Liver (tissue), 9 donors: ENCODE data around the gene ETF1. TPM values are rescaled to one million over a fixed set of nuclear protein-coding genes. Genes with fewer than 3 reads are reported as not detected.

Experiments
- DNase-seq: peaks from one replicate; pipeline ENCODE4 v3.0.0-alpha.2; 2017; ENCODE audit warnings: low spot score
- H3K27ac ChIP-seq, 2 donors: one replicate each; pipeline ENCODE4 v1.7.0; 2013; ENCODE audit warnings: inconsistent platforms in 2 of 2, low read length in 2 of 2, control low read depth in 1 of 2, low read depth in 1 of 2, mild to moderate bottlenecking in 1 of 2
- H3K27me3 ChIP-seq, 4 donors: one replicate each; pipeline versions ENCODE4 v1.6.1 to v1.7.0; 2013; ENCODE audit warnings: low read length in 3 of 4, inconsistent platforms in 1 of 4, mild to moderate bottlenecking in 1 of 4, moderate library complexity in 1 of 4; ENCODE audit not compliant: control insufficient read depth in 4 of 4, insufficient read depth in 4 of 4
- H3K36me3 ChIP-seq, 4 donors: one replicate each; pipeline versions ENCODE4 v1.6.1 to v1.7.0; 2013; ENCODE audit warnings: low read length in 3 of 4, mild to moderate bottlenecking in 3 of 4, low read depth in 1 of 4, moderate library complexity in 1 of 4; ENCODE audit not compliant: control insufficient read depth in 4 of 4, insufficient read depth in 3 of 4
- H3K4me1 ChIP-seq, 4 donors: one replicate each; pipeline versions ENCODE4 v1.6.1 to v1.7.0; 2013; ENCODE audit warnings: low read length in 3 of 4, mild to moderate bottlenecking in 3 of 4, moderate library complexity in 1 of 4; ENCODE audit not compliant: control insufficient read depth in 4 of 4, insufficient read depth in 4 of 4
- H3K4me3 ChIP-seq, 3 donors: one replicate each; pipeline versions ENCODE4 v1.6.1 to v1.7.0; 2013; ENCODE audit warnings: low read length in 3 of 3, control low read depth in 1 of 3, low read depth in 1 of 3, mild to moderate bottlenecking in 1 of 3
- H3K9ac ChIP-seq, 2 donors: one replicate each; pipeline ENCODE4 v1.7.0; 2013; ENCODE audit warnings: low read length in 2 of 2, mild to moderate bottlenecking in 2 of 2, moderate library complexity in 2 of 2, control low read depth in 1 of 2, low read depth in 1 of 2
- H3K9me3 ChIP-seq, 4 donors: one replicate each; pipeline versions ENCODE4 v1.6.1 to v1.7.0; 2013; ENCODE audit warnings: low read length in 3 of 4; ENCODE audit not compliant: control insufficient read depth in 4 of 4
- ATF3 ChIP-seq: IDR thresholded peaks from 2 replicates; pipeline ENCODE4 v1.6.1; 2016; ENCODE audit warnings: antibody characterized with exemption
- CTCF ChIP-seq: fragments of 150-350 bp; IDR thresholded peaks from 2 replicates; pipeline ENCODE4 v1.5.1; 2017; ENCODE audit warnings: improper control_type of control experiment, low read depth, low read length; ENCODE audit not compliant: missing input control
- EGR1 ChIP-seq, 2 donors: IDR thresholded peaks; 2 replicates each; pipeline ENCODE4 v1.6.1; 2016 to 2018; ENCODE audit warnings: antibody characterized with exemption in 2 of 2, low read depth in 2 of 2
- FOXA1 ChIP-seq: IDR thresholded peaks from 2 replicates; pipeline ENCODE4 v1.6.1; 2016; ENCODE audit warnings: antibody characterized with exemption
- FOXA2 ChIP-seq: IDR thresholded peaks from 2 replicates; pipeline ENCODE4 v1.6.1; 2016; ENCODE audit warnings: antibody characterized with exemption
- GABPA ChIP-seq, 2 donors: IDR thresholded peaks in 1 of 2; conservative IDR thresholded peaks in 1 of 2; 2 replicates each; pipeline ENCODE4 v1.6.1; 2016; ENCODE audit warnings: antibody characterized with exemption in 2 of 2, mild to moderate bottlenecking in 1 of 2, moderate library complexity in 1 of 2
- HNF4A ChIP-seq, 2 donors: conservative IDR thresholded peaks; 2 replicates each; pipeline ENCODE4 v1.6.1; 2016; ENCODE audit warnings: antibody characterized with exemption in 2 of 2, mild to moderate bottlenecking in 2 of 2
- HNF4G ChIP-seq: IDR thresholded peaks from 2 replicates; pipeline ENCODE4 v1.6.1; 2016; ENCODE audit warnings: antibody characterized with exemption
- JUND ChIP-seq, 2 donors: IDR thresholded peaks; 2 replicates each; pipeline ENCODE4 v1.6.1; 2016; ENCODE audit warnings: antibody characterized with exemption in 2 of 2
- MAX ChIP-seq: IDR thresholded peaks from 2 replicates; pipeline ENCODE4 v1.6.1; 2016; ENCODE audit warnings: antibody characterized with exemption
- NR2F2 ChIP-seq: IDR thresholded peaks from 2 replicates; pipeline ENCODE4 v1.6.1; 2016; ENCODE audit warnings: antibody characterized with exemption
- RAD21 ChIP-seq, 2 donors: IDR thresholded peaks; 2 replicates each; pipeline ENCODE4 v1.6.1; 2016; ENCODE audit warnings: antibody characterized with exemption in 2 of 2, mild to moderate bottlenecking in 2 of 2
- REST ChIP-seq: IDR thresholded peaks from 2 replicates; pipeline ENCODE4 v1.6.1; 2016; ENCODE audit warnings: antibody characterized with exemption, mild to moderate bottlenecking
- RXRA ChIP-seq, 2 donors: IDR thresholded peaks; 2 replicates each; pipeline ENCODE4 v1.6.1; 2017 to 2018; ENCODE audit warnings: antibody characterized with exemption in 2 of 2, mild to moderate bottlenecking in 1 of 2
- SP1 ChIP-seq: IDR thresholded peaks from 2 replicates; pipeline ENCODE4 v1.6.1; 2018; ENCODE audit warnings: antibody characterized with exemption, mild to moderate bottlenecking
- TAF1 ChIP-seq: conservative IDR thresholded peaks from 2 replicates; pipeline ENCODE4 v1.6.1; 2016; ENCODE audit warnings: antibody characterized with exemption, mild to moderate bottlenecking
- YY1 ChIP-seq: IDR thresholded peaks from 2 replicates; pipeline ENCODE4 v1.6.1; 2016; ENCODE audit warnings: antibody characterized with exemption, mild to moderate bottlenecking
- ZBTB33 ChIP-seq: IDR thresholded peaks from 2 replicates; pipeline ENCODE4 v1.6.1; 2016; ENCODE audit warnings: antibody characterized with exemption
- WGBS: extraction: QIAGEN DNeasy Blood & Tissue Kit; methylation state at CpG from one replicate; pipeline ENCODE4 v1.1.7; 2013; 5-methylcytosine and 5-hydroxymethylcytosine counted together
- polyA plus RNA-seq, 2 donors: library from polyadenylated mRNA; stranded (reverse) in 1 of 2; unstranded in 1 of 2; fragments of 200-250 nt in 1 of 2; fragments of >200 nt in 1 of 2; fragmentation: Nextera tagmentation in 1 of 2; extraction: Ambion mirVana in 1 of 2; gene quantifications; one replicate each; pipeline versions ENCODE4 v1.2.1 to v1.2.3, GENCODE V29; 2013 to 2015
- total RNA-seq, 2 donors: library from RNA; depleted of rRNA; stranded (reverse); fragments of >200 nt; gene quantifications; one replicate each; pipeline ENCODE4 v1.2.3, GENCODE V29; 2014
- donor health status: healthy.
- donor health status: healthy.
- donor health status: healthy.
- donor health status: healthy.
- donor health status: healthy.

ETF1 gene
- total and polyA plus RNA-seq, 4 donors, result 21.7 to 39.7 (median 31.1) TPM

- Histone ChIP-seq H3K4me1 (peaks cover 0 to 21% (median 9%) of the 10 kb centered on the region in 4 donors), H3K27me3 (no peaks in the 10 kb centered on the region), H3K4me3 (no peak overlapping the region), H3K9ac (no peak overlapping the region), H3K27ac (no peak overlapping the region), H3K9me3 (no peaks in the 10 kb centered on the region), H3K36me3 (peaks cover 2 to 14% (median 13%) of the 10 kb centered on the region in 4 donors)
- 91% methylated on average over 2 of the region's 2 CpGs for WGBS
- TF ChIP-seq ZBTB33 (no peak), FOXA2 (no peak), HNF4G (no peak), TAF1 (no peak), SP1 (no peak), GABPA (IDR thresholded peaks at IDR 0.05 in 1 of 2, conservative IDR thresholded peaks at IDR 0.05 in 1 of 2) (no peak), RXRA (IDR thresholded peaks at IDR 0.05) (no peak), RAD21 (IDR thresholded peaks at IDR 0.05) (no peak), EGR1 (IDR thresholded peaks at IDR 0.05; ENCODE audit: low read depth in 2 of 2) (no peak), CTCF (no peak), HNF4A (conservative IDR thresholded peaks at IDR 0.05) (no peak), ATF3 (no peak), JUND (IDR thresholded peaks at IDR 0.05) (no peak), REST (no peak), FOXA1 (no peak), NR2F2 (no peak), MAX (no peak), YY1 (no peak)
- no peak for DNase-seq
Measured at GRCh38 chr5:138471052-138471361, 72.0 kb downstream of the ETF1 start.
